Gastroesophageal sphincter (tissue), 4 donors: ENCODE measurements around the gene CFP. TPM values are rescaled to one million over a fixed set of nuclear protein-coding genes. Genes with fewer than 3 reads are reported as not detected.

Experiments used
- ATAC-seq: fragments of 150-250 bp; one replicate; pipeline ENCODE4 v1.9.1; 2016; ENCODE audit warnings: mild to moderate bottlenecking, moderate library complexity
- H3K27ac ChIP-seq, 4 donors: fragments of 200-600 bp; sonication (generic) in 3 of 4; 1 replicate in 3 of 4; 2 replicates in 1 of 4; pipeline ENCODE4 v1.5.1; 2016 to 2019
- H3K27me3 ChIP-seq: fragments of 200-600 bp; sonication (generic); one replicate; pipeline ENCODE4 v1.5.1; 2019
- H3K36me3 ChIP-seq, 2 donors: fragments of 200-600 bp; sonication (generic); one replicate each; pipeline ENCODE4 v1.5.1; 2019; ENCODE audit warnings: control low read depth in 1 of 2
- H3K4me1 ChIP-seq, 3 donors: fragments of 200-600 bp; sonication (generic); 1 replicate in 2 of 3; 2 replicates in 1 of 3; pipeline ENCODE4 v1.5.1; 2016 to 2019; ENCODE audit warnings: control low read depth in 2 of 3
- H3K4me3 ChIP-seq, 2 donors: fragments of 200-600 bp; sonication (generic); one replicate each; pipeline ENCODE4 v1.5.1; 2019; ENCODE audit warnings: mild to moderate bottlenecking in 1 of 2, moderate library complexity in 1 of 2
- H3K9me3 ChIP-seq, 3 donors: fragments of 200-600 bp; sonication (generic); one replicate each; pipeline ENCODE4 v1.5.1; 2017 to 2019; ENCODE audit warnings: control low read depth in 2 of 3
- CTCF ChIP-seq, 4 experiments: fragments of 200-600 bp in 2 of 4; fragments of 450-650 bp in 2 of 4; sonication (generic) in 1 of 4; IDR thresholded peaks; one replicate each; pipeline ENCODE4 v1.5.1; 2017 to 2019; ENCODE audit warnings: antibody characterized with exemption in 4 of 4, mild to moderate bottlenecking in 2 of 4, moderate library complexity in 2 of 4
- EP300 ChIP-seq: sonication (generic); formaldehyde crosslinking; IDR thresholded peaks from one replicate; pipeline ENCODE4 v1.6.1; 2017; ENCODE audit warnings: antibody characterized with exemption, mild to moderate bottlenecking
- POLR2A ChIP-seq, 2 donors: fragments of 450-650 bp; IDR thresholded peaks; one replicate each; pipeline ENCODE4 v1.6.1; 2017; ENCODE audit warnings: antibody characterized with exemption in 2 of 2, mild to moderate bottlenecking in 2 of 2, moderate library complexity in 1 of 2
- POLR2AphosphoS5 ChIP-seq: sonication (generic); formaldehyde crosslinking; IDR thresholded peaks from one replicate; pipeline ENCODE4 v1.6.1; 2017; ENCODE audit warnings: antibody characterized with exemption
- WGBS, 2 donors: methylation state at CpG; one replicate each; pipeline ENCODE4 v1.1.5; 2018; ENCODE audit warnings: low coverage in 1 of 2; 5-methylcytosine and 5-hydroxymethylcytosine counted together
- total RNA-seq, 4 donors: library from RNA; depleted of rRNA; stranded (reverse); fragments of >200 nt; gene quantifications; one replicate each; pipeline ENCODE4 v1.1.0, GENCODE V29; 2016

The CFP gene
- total RNA-seq, 4 donors from 2014 or later: 0.78 to 18.4 (median 4.7) TPM

GRCh38 chrX:47578692-47579091, 51.0 kb downstream of the CFP start:
- H3K27ac ChIP-seq: no peak overlapping the region
- no peaks in the 10 kb centered on the region for H3K9me3 ChIP-seq
- no peak overlapping the region for H3K4me3 ChIP-seq
- peaks cover 7% of the 10 kb centered on the region for H3K27me3 ChIP-seq
- H3K36me3 ChIP-seq: no peaks in the 10 kb centered on the region
- WGBS, 2 donors: no CpG with 5 or more reads among the region's 16 CpGs
- no peak for ATAC-seq
- no peak for TF ChIP-seq CTCF (IDR thresholded peaks at IDR 0.05)
- TF ChIP-seq EP300: no peak
- no peak for TF ChIP-seq POLR2A (IDR thresholded peaks at IDR 0.05)
- TF ChIP-seq POLR2AphosphoS5: no peak
- H3K4me1 ChIP-seq: peaks cover 0 to 30% (median 4%) of the 10 kb centered on the region in 3 donors

GRCh38 chrX:47577901-47578300, 51.8 kb downstream of the CFP start:
- H3K27ac ChIP-seq: no peak overlapping the region
- TF ChIP-seq POLR2A (IDR thresholded peaks at IDR 0.05): no peak
- TF ChIP-seq POLR2AphosphoS5: no peak
- no peak for TF ChIP-seq EP300
- no peak for TF ChIP-seq CTCF (IDR thresholded peaks at IDR 0.05)
- peaks cover 7% of the 10 kb centered on the region for H3K27me3 ChIP-seq
- H3K36me3 ChIP-seq: no peaks in the 10 kb centered on the region
- no peaks in the 10 kb centered on the region for H3K9me3 ChIP-seq
- H3K4me1 ChIP-seq: peaks cover 0 to 26% (median 0%) of the 10 kb centered on the region in 3 donors
- no peak overlapping the region for H3K4me3 ChIP-seq
- 71% methylated on average over 1 of the region's 3 CpGs; no CpG with 5 or more reads in 1 of the 2 donors for WGBS, 2 donors
- no peak for ATAC-seq

- no peak for TF ChIP-seq EP300
- no peak overlapping the region for H3K27ac ChIP-seq
- no CpG with 5 or more reads among the region's 9 CpGs for WGBS, 2 donors
- H3K4me1 ChIP-seq: peaks cover 0 to 21% (median 0%) of the 10 kb centered on the region in 3 donors
- ATAC-seq: no peak
- no peak overlapping the region for H3K4me3 ChIP-seq
- no peaks in the 10 kb centered on the region for H3K9me3 ChIP-seq
- no peaks in the 10 kb centered on the region for H3K36me3 ChIP-seq
- H3K27me3 ChIP-seq: peaks cover 7% of the 10 kb centered on the region
These were observed 52.3 kb downstream of the CFP start for GRCh38 chrX:47577424-47577823.

- no peaks in the 10 kb centered on the region for H3K9me3 ChIP-seq
- no peak overlapping the region for H3K4me3 ChIP-seq
- H3K36me3 ChIP-seq: peaks cover 0 to 9% of the 10 kb centered on the region in 2 donors
- H3K27me3 ChIP-seq: peaks cover 7% of the 10 kb centered on the region
- ATAC-seq: no peak
- WGBS, 2 donors: 90% methylated on average over 12 of the region's 20 CpGs; no CpG with 5 or more reads in 1 of the 2 donors
- H3K27ac ChIP-seq: no peak overlapping the region
- peaks cover 0 to 14% (median 0%) of the 10 kb centered on the region in 3 donors for H3K4me1 ChIP-seq
- TF ChIP-seq POLR2AphosphoS5 (no peak), EP300 (no peak), POLR2A (IDR thresholded peaks at IDR 0.05) (no peak), CTCF (IDR thresholded peaks at IDR 0.05) (no peak)
These were observed 53.5 kb downstream of the CFP start for GRCh38 chrX:47576021-47576898.

- WGBS, 2 donors: 100% methylated on average over 1 of the region's 27 CpGs; no CpG with 5 or more reads in 1 of the 2 donors
- Histone ChIP-seq H3K9me3 (no peaks in the 10 kb centered on the region), H3K36me3 (peaks cover 0 to 25% of the 10 kb centered on the region in 2 donors), H3K4me1 (peaks cover 0 to 14% (median 0%) of the 10 kb centered on the region in 3 donors), H3K27ac (peak overlapping the region in 3 of 4 donors; percentile 54 to 66 (median 60)), H3K4me3 (peak overlapping the region; percentile 10 to 36), H3K27me3 (peaks cover 7% of the 10 kb centered on the region)
- no peak for ATAC-seq
- TF ChIP-seq POLR2A (IDR thresholded peaks at IDR 0.05) (no peak), POLR2AphosphoS5 (no peak), CTCF (IDR thresholded peaks at IDR 0.05) (no peak), EP300 (no peak)
These were observed 55.0 kb downstream of the CFP start for GRCh38 chrX:47574547-47575301.
